Ishikawa (cell line): ENCODE data around the gene CORO7.

Experiments used
- CEBPB ChIP-seq: IDR thresholded peaks from 2 replicates; pipeline ENCODE4 v1.6.1; 2012
- CREB1 ChIP-seq: IDR thresholded peaks from 2 replicates; pipeline ENCODE4 v1.6.1; 2012; ENCODE audit warnings: low read depth
- EGR1 ChIP-seq: IDR thresholded peaks from 2 replicates; pipeline ENCODE4 v1.6.1; 2012
- EP300 ChIP-seq: IDR thresholded peaks from 2 replicates; pipeline ENCODE4 v1.6.1; 2012; ENCODE audit warnings: borderline replicate concordance
- FOXM1 ChIP-seq: IDR thresholded peaks from 2 replicates; pipeline ENCODE4 v1.6.1; 2012; ENCODE audit warnings: low read depth, borderline replicate concordance
- NFIC ChIP-seq: IDR thresholded peaks from 2 replicates; pipeline ENCODE4 v1.6.1; 2012
- RAD21 ChIP-seq: IDR thresholded peaks from 2 replicates; pipeline ENCODE4 v1.6.1; 2012; ENCODE audit warnings: low read depth
- TAF1 ChIP-seq: IDR thresholded peaks from 2 replicates; pipeline ENCODE4 v1.6.1; 2012; ENCODE audit warnings: low read depth, mild to moderate bottlenecking
- TCF12 ChIP-seq: IDR thresholded peaks from 2 replicates; pipeline ENCODE4 v1.6.1; 2012; ENCODE audit warnings: low read depth
- TEAD4 ChIP-seq: IDR thresholded peaks from 2 replicates; pipeline ENCODE4 v1.6.1; 2012
- YY1 ChIP-seq: IDR thresholded peaks from 2 replicates; pipeline ENCODE4 v1.6.1; 2012; ENCODE audit warnings: low read depth
- ZBTB7A ChIP-seq: IDR thresholded peaks from 2 replicates; pipeline ENCODE4 v1.6.1; 2012; ENCODE audit warnings: low read depth
- TF ChIP-seq, protein P1 (sequence below): IDR thresholded peaks from 2 replicates; pipeline ENCODE4 v1.6.1; 2012; ENCODE audit warnings: low read depth, mild to moderate bottlenecking
- TF ChIP-seq, protein P2 (sequence below): IDR thresholded peaks from 2 replicates; pipeline ENCODE4 v1.6.1; 2012
- TF ChIP-seq, protein P3 (sequence below): IDR thresholded peaks from 2 replicates; pipeline ENCODE4 v1.6.1; 2012

The CORO7 gene

DNA sequence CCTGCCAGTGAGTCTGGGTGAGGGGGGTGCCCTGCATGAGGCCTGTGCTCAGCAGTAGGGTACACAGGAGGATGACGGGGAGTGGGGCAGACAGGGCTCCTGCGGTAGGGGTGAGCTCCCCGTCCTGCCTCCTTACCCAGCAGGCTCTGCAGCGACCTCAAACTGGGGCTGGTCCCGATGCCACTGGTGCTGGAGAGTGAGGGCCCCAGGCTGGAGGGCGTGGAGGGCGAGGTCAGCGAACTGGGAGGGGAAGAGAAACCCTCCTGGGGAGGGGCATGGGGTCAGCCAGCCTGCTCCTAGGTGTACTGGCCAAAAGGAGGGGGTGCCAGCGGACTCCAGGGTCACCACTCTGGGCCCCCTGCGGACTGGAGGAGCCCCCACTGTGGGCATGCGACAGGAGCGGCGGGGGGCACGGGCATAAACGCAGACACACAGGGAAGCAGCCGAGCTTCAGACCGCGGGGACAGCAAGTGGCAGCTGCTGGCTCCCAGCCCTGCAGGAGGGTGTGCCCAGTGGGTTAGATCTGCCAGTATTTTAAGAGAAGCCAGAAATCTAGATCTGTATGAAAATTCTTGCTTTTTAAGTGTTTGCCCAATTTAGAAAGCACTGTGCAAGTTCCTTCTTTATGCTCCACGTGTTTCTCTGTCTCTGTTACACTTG lies 53.8 kb downstream of the CORO7 start:
- TF ChIP-seq CEBPB: no peak
- no peak for TF ChIP-seq EP300
- no peak for TF ChIP-seq TCF12
- no peak for TF ChIP-seq YY1
- no peak for TF ChIP-seq ZBTB7A

DNA sequence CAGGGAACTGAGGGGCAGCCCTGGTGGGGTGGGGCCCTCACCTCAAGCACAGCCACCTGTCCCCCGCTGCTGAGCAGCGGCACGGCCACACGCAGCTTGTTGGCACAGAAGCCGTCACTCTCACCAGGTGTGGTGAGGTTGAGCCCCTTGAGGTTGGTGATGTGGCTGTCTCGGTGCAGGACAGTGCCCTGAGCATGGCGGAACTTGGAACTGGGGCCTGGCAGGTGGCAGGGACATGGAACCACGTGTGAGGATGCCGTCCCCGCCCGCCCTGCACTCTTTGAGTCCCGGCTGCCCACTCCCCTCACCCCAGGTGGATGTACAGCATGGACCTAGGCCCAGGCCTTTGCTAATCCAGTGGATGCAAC lies 54.5 kb downstream of the CORO7 start:
- TF ChIP-seq, protein P1, sequence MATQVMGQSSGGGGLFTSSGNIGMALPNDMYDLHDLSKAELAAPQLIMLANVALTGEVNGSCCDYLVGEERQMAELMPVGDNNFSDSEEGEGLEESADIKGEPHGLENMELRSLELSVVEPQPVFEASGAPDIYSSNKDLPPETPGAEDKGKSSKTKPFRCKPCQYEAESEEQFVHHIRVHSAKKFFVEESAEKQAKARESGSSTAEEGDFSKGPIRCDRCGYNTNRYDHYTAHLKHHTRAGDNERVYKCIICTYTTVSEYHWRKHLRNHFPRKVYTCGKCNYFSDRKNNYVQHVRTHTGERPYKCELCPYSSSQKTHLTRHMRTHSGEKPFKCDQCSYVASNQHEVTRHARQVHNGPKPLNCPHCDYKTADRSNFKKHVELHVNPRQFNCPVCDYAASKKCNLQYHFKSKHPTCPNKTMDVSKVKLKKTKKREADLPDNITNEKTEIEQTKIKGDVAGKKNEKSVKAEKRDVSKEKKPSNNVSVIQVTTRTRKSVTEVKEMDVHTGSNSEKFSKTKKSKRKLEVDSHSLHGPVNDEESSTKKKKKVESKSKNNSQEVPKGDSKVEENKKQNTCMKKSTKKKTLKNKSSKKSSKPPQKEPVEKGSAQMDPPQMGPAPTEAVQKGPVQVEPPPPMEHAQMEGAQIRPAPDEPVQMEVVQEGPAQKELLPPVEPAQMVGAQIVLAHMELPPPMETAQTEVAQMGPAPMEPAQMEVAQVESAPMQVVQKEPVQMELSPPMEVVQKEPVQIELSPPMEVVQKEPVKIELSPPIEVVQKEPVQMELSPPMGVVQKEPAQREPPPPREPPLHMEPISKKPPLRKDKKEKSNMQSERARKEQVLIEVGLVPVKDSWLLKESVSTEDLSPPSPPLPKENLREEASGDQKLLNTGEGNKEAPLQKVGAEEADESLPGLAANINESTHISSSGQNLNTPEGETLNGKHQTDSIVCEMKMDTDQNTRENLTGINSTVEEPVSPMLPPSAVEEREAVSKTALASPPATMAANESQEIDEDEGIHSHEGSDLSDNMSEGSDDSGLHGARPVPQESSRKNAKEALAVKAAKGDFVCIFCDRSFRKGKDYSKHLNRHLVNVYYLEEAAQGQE: no peak
- TF ChIP-seq, protein P2, sequence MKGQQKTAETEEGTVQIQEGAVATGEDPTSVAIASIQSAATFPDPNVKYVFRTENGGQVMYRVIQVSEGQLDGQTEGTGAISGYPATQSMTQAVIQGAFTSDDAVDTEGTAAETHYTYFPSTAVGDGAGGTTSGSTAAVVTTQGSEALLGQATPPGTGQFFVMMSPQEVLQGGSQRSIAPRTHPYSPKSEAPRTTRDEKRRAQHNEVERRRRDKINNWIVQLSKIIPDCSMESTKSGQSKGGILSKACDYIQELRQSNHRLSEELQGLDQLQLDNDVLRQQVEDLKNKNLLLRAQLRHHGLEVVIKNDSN: no peak
- no peak for TF ChIP-seq TCF12
- no peak for TF ChIP-seq CREB1
- no peak for TF ChIP-seq CEBPB
- TF ChIP-seq NFIC: no peak
- no peak for TF ChIP-seq TEAD4
- no peak for TF ChIP-seq EP300
- TF ChIP-seq FOXM1: no peak
- TF ChIP-seq, protein P3, sequence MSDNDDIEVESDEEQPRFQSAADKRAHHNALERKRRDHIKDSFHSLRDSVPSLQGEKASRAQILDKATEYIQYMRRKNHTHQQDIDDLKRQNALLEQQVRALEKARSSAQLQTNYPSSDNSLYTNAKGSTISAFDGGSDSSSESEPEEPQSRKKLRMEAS: no peak
- no peak for TF ChIP-seq RAD21
- no peak for TF ChIP-seq EGR1
- no peak for TF ChIP-seq ZBTB7A
- no peak for TF ChIP-seq TAF1
- no peak for TF ChIP-seq YY1

DNA sequence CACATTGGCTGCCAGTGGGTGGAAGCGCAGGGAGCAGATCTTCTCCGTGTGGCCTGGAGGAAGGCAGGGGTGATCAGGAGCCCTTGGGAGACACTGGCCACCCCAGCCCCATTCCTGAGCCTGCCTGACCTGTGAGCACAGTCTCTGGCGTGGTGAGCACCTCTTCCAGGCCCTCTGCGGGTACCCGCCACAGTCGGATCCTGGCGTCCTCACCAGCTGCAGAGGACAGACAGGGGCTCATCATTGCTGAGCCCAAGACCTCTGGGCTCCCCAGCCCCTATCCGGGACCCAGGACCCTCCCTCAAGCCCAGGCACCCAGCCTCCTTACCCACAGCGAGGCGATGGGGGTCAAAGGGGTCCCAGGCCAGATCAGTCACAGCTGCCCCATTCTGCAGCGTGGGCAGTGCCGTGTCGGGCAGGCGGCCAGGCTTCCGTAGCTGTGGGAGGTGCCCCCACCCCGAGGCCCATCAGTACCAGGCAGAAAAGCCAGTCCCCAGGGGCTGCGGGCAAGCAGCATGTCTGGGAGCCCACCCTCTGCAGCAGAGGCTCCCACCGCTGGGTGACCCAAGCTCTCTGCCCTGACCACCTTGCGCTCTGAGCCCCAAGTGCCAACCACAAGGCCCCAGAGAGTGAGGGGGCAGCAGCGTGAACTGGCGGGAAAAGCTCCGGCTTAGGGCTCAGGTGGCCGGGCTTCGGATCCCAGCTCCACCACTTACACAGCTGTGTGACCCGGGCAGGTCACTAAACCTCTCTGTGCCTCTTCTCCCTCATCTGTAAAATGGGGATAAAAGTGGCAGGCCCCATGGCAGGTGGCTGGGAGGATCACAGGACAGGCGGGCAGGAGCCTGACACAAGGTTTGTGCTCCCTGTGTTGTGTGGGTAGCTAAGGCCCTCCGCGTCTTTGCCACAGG lies 55.1 kb downstream of the CORO7 start:
- TF ChIP-seq, protein P3: no peak
- TF ChIP-seq TAF1 (no peak), FOXM1 (no peak)

DNA sequence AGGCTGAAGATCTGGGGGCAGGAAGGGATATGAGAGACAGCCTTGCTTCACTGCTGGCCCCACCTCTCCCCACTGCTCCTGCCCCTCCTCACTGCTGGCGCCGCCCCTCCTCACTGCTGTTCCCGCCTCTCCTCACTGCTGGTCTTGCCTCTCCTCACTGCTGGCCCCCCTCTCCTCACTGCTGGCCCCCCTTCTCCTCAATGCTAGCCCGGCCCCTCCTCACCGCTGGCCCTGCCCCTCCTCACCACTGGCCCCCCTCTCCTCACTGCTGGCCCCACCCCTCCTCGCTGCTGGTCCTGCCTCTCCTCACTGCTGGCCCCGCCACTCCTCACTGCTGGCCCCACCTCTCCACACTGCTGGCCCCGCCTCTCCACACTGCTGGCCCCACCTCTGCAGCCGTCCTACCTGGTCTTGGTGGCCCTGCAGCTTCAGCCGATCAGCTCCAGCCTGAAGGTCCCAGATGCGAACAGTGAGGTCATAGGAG lies 55.8 kb downstream of the CORO7 start:
- TF ChIP-seq CREB1 (no peak), EP300 (no peak), TAF1 (no peak), YY1 (no peak), TCF12 (no peak), CEBPB (no peak), RAD21 (no peak), TEAD4 (no peak), NFIC (no peak), FOXM1 (no peak), ZBTB7A (no peak), EGR1 (no peak)
- TF ChIP-seq, protein P1: no peak
- TF ChIP-seq, protein P3: no peak
- TF ChIP-seq, protein P2: no peak

DNA sequence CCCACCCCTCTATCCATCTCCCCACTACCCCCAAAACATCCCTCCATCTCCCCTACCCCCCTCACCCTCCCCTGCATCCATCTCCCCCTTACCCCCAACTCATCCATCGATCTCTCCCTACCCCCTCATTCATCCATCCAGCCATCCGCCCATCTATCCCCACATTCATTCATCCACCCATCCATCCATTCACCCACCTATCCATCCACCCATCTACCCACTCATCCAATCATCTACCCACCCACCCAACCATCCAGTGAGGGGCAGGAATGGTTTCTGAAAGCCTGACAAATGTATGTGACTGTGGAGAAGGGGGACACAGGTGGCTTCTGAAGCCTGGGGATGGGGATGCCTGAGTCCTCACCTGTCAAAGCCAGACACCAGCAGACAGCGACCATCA lies 56.5 kb downstream of the CORO7 start:
- TF ChIP-seq EGR1 (no peak), FOXM1 (no peak), EP300 (no peak), TCF12 (no peak), CEBPB (no peak), TEAD4 (no peak), CREB1 (no peak), YY1 (no peak), NFIC (no peak), ZBTB7A (no peak)
